IMR-90 (cell line): ENCODE measurements around the gene SLC13A1. TPM values are rescaled to one million over a fixed set of nuclear protein-coding genes. Genes with fewer than 3 reads are reported as not detected.

Experiments used
- ATAC-seq: fragments of 200-7000 bp; cut with Tn5 transposase; 2 replicates; pipeline ENCODE4 v1.9.1; 2020; ENCODE audit warnings: low read depth, mild to moderate bottlenecking, moderate library complexity
- BruUV-seq: library from RNA; stranded (reverse); fragments of 400-500 nt; replicated peaks from 2 replicates; lab custom pipeline; 2021; lab: Mats Ljungman, UMichigan
- CTCF ChIA-PET: fragments of 300-600 bp; formaldehyde crosslinking; extraction: SDS; loops from one replicate; lab custom pipeline; 2021; ENCODE audit warnings: antibody characterized with exemption; lab: Yijun Ruan, JAX
- POLR2A ChIA-PET: fragments of 300-600 bp; sonication (Branson Sonifier 250); formaldehyde crosslinking; loops from one replicate; lab custom pipeline; 2022; ENCODE audit warnings: antibody characterized with exemption; ENCODE audit not compliant: unreplicated experiment; lab: Charles Lee
- DNase-seq: peaks from one replicate; pipeline ENCODE4 v3.0.0; 2013
- H2AFZ ChIP-seq: replicated peaks from 2 replicates; pipeline ENCODE3; 2013; ENCODE audit warnings: low read length, mild to moderate bottlenecking; ENCODE audit not compliant: poor library complexity
- H2AK5ac ChIP-seq: 2 replicates; pipeline ENCODE4 v1.6.1; 2013; ENCODE audit warnings: low read depth, low read length, inconsistent platforms
- H2AK9ac ChIP-seq: replicated peaks from 2 replicates; pipeline ENCODE3; 2013; ENCODE audit warnings: mild to moderate bottlenecking, low read depth, low read length, moderate library complexity; ENCODE audit not compliant: poor library complexity
- H2BK120ac ChIP-seq: 2 replicates; pipeline ENCODE4 v1.6.1; 2013; ENCODE audit warnings: low read depth, low read length, inconsistent platforms
- H2BK15ac ChIP-seq: 3 replicates; pipeline ENCODE4 v1.6.1; 2013; ENCODE audit warnings: low read depth, low read length, inconsistent platforms
- H2BK20ac ChIP-seq: 2 replicates; pipeline ENCODE4 v1.6.1; 2013; ENCODE audit warnings: low read depth, mild to moderate bottlenecking, inconsistent platforms, low read length, moderate library complexity
- H2BK5ac ChIP-seq: 2 replicates; pipeline ENCODE4 v1.6.1; 2013; ENCODE audit warnings: mild to moderate bottlenecking, low read depth, low read length, inconsistent platforms; ENCODE audit not compliant: poor library complexity, severe bottlenecking
- H3K14ac ChIP-seq: replicated peaks from 2 replicates; pipeline ENCODE4 v1.6.1; 2013; ENCODE audit warnings: low read depth, low read length, inconsistent platforms
- H3K18ac ChIP-seq: 2 replicates; pipeline ENCODE4 v1.6.1; 2013; ENCODE audit warnings: low read depth, low read length, control low read depth
- H3K23ac ChIP-seq: 2 replicates; pipeline ENCODE4 v1.6.1; 2013; ENCODE audit warnings: low read depth, low read length, inconsistent platforms
- H3K27ac ChIP-seq: 2 replicates; pipeline ENCODE4 v1.5.1; 2013; ENCODE audit warnings: mild to moderate bottlenecking, control low read depth, low read length; ENCODE audit not compliant: insufficient read depth
- H3K27me3 ChIP-seq: 2 replicates; pipeline ENCODE4 v1.6.1; 2013; ENCODE audit warnings: low read length; ENCODE audit not compliant: control insufficient read depth, insufficient read depth
- H3K36me3 ChIP-seq: 2 replicates; pipeline ENCODE4 v1.6.1; 2013; ENCODE audit warnings: low read length, mixed read lengths; ENCODE audit not compliant: control insufficient read depth, insufficient read depth
- H3K4ac ChIP-seq: 2 replicates; pipeline ENCODE4 v1.6.1; 2013; ENCODE audit warnings: low read depth, low read length, inconsistent platforms
- H3K4me1 ChIP-seq: 2 replicates; pipeline ENCODE4 v1.6.1; 2013; ENCODE audit warnings: low read length, mixed read lengths; ENCODE audit not compliant: control insufficient read depth, insufficient read depth
- H3K4me2 ChIP-seq: 2 replicates; pipeline ENCODE4 v1.6.1; 2013; ENCODE audit warnings: low read depth, mild to moderate bottlenecking, control low read depth, low read length, moderate library complexity
- H3K4me3 ChIP-seq: 2 replicates; pipeline ENCODE4 v1.5.1; 2013; ENCODE audit warnings: low read depth, mild to moderate bottlenecking, control low read depth, low read length, moderate library complexity; ENCODE audit not compliant: insufficient read depth
- H3K56ac ChIP-seq: 2 replicates; pipeline ENCODE4 v1.6.1; 2013; ENCODE audit warnings: low read length, inconsistent platforms; ENCODE audit not compliant: insufficient read depth; ENCODE audit errors: extremely low read depth
- H3K79me1 ChIP-seq, 2 experiments: 2 replicates each; pipeline ENCODE4 v1.6.1; 2013; ENCODE audit warnings: low read length in 2 of 2, inconsistent platforms in 1 of 2, low read depth in 1 of 2
- H3K9ac ChIP-seq: 2 replicates; pipeline ENCODE4 v1.6.1; 2013; ENCODE audit warnings: low read depth, low read length, control low read depth
- H3K9me1 ChIP-seq: 2 replicates; pipeline ENCODE4 v1.6.1; 2013; ENCODE audit warnings: low read length, inconsistent platforms; ENCODE audit not compliant: insufficient read depth
- H3K9me3 ChIP-seq: 2 replicates; pipeline ENCODE4 v1.6.1; 2013; ENCODE audit warnings: low read length; ENCODE audit not compliant: control insufficient read depth, insufficient read depth
- H4K20me1 ChIP-seq: 2 replicates; pipeline ENCODE4 v1.6.1; 2013; ENCODE audit warnings: low read length, inconsistent platforms; ENCODE audit not compliant: insufficient read depth
- H4K5ac ChIP-seq: 2 replicates; pipeline ENCODE4 v1.6.1; 2013; ENCODE audit warnings: mild to moderate bottlenecking, low read depth, low read length, control low read depth
- H4K8ac ChIP-seq, 2 experiments: 2 replicates each; pipeline ENCODE4 v1.6.1; 2013; ENCODE audit warnings: low read depth in 2 of 2, low read length in 2 of 2, control low read depth in 1 of 2, inconsistent platforms in 1 of 2
- H4K91ac ChIP-seq: 2 replicates; pipeline ENCODE4 v1.6.1; 2013; ENCODE audit warnings: low read depth, low read length, inconsistent platforms; ENCODE audit not compliant: insufficient read depth
- FOS ChIP-seq: fragments of 150-350 bp; IDR thresholded peaks from 2 replicates; pipeline ENCODE4 v1.6.1; 2016; ENCODE audit warnings: low read depth, low read length
- MAFK ChIP-seq: IDR thresholded peaks from 2 replicates; pipeline ENCODE4 v1.6.1; 2012; ENCODE audit warnings: low read depth, low read length, improper control_type of control experiment
- MXI1 ChIP-seq: IDR thresholded peaks from 2 replicates; pipeline ENCODE4 v1.6.1; 2012; ENCODE audit warnings: low read depth, mild to moderate bottlenecking, low read length, moderate library complexity, borderline replicate concordance
- WGBS, 2 experiments: methylation state at CpG; one replicate each; pipeline versions ENCODE4 v1.1.5 to v1.1.7; 2013; ENCODE audit warnings: missing lambda C conversion rate in 2 of 2; ENCODE audit not compliant: insufficient read length in 1 of 2; ENCODE audit errors: extremely low coverage in 2 of 2; 5-methylcytosine and 5-hydroxymethylcytosine counted together
- dilution Hi-C: fragments of 300-500 bp; cut with HindIII; formaldehyde crosslinking; loops from one replicate; pipeline ENCODE4 v1.14.3; 2018; ENCODE audit warnings: low sequenced_read_pairs; ENCODE audit not compliant: unreplicated experiment
- in situ Hi-C: fragments of 300-500 bp; cut with MboI; formaldehyde crosslinking; loops from 3 replicates; pipeline ENCODE4 v1.14.3; 2019; ENCODE audit warnings: low sequenced_read_pairs, inconsistent platforms, mixed read lengths
- intact Hi-C: fragments of 100-400 bp; cut with micrococcal nuclease; formaldehyde crosslinking; loops from 2 replicates; pipeline ENCODE4 v1.10.0; 2022
- polyA plus RNA-seq, 3 experiments: library from polyadenylated mRNA; depleted of rRNA; stranded (reverse); fragments of >200 nt; gene quantifications; 2 replicates each; pipeline ENCODE4 v1.2.3, GENCODE V29; 2012; ENCODE audit warnings: low replicate concordance in 1 of 3
- total RNA-seq: library from RNA; depleted of rRNA; stranded (reverse); fragments of >200 nt; gene quantifications from 2 replicates; pipeline ENCODE4 v1.2.3, GENCODE V29; 2012

The SLC13A1 gene
- total and polyA plus RNA-seq, 2 of the 4 experiments (the other 2 are of a cell fraction) = not detected

DNA sequence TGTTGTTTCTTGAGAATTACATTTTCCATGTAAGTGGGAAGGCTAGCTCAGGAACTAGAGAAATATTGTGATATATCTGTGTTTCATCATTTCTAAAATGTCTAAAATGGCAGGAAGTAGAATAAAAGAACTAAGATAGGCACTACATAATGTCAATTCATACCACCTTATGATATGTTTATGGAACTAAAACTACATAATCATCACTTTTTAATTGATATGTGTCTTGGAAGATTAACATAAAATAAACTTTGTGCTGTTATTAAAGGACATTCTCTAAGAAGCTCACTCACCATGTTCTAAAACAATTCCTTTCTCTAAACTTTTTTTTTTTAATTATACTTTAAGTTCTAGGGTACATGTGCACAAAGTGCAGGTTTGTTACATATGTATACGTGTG, 120.7 kb downstream of the SLC13A1 start:
- POLR2A ChIA-PET = no interaction called here

More for the DNA sequence above, 120.7 kb downstream of the SLC13A1 start:
- BruUV-seq = no TSS peak
- no peaks in the 10 kb centered on the region for H3K9me1 ChIP-seq
- H2AFZ ChIP-seq = no peak overlapping the region
- no peak overlapping the region for H3K4me2 ChIP-seq
- ATAC-seq (no peak), DNase-seq (no peak)
- H3K56ac ChIP-seq = no peak overlapping the region
- H3K79me1 ChIP-seq = no peaks in the 10 kb centered on the region
- no peaks in the 10 kb centered on the region for H4K20me1 ChIP-seq
- no peak overlapping the region for H2AK9ac ChIP-seq
- CTCF ChIA-PET = no interaction called here
- H2BK20ac ChIP-seq = no peak overlapping the region
- dilution Hi-C loops = no loop called here
- no peak overlapping the region for H3K14ac ChIP-seq
- no peaks in the 10 kb centered on the region for H3K27me3 ChIP-seq
- no peak for TF ChIP-seq MXI1
- TF ChIP-seq FOS = no peak
- no peak for TF ChIP-seq MAFK
- intact Hi-C loops = no loop called here
- no peak overlapping the region for H3K9ac ChIP-seq
- no peak overlapping the region for H4K5ac ChIP-seq
- H3K23ac ChIP-seq = no peak overlapping the region
- no peaks in the 10 kb centered on the region for H3K9me3 ChIP-seq
- H3K36me3 ChIP-seq = no peaks in the 10 kb centered on the region
- H2AK5ac ChIP-seq = no peak overlapping the region
- no peak overlapping the region for H3K27ac ChIP-seq
- H4K8ac ChIP-seq = no peak overlapping the region
- no peak overlapping the region for H4K91ac ChIP-seq
- no peak overlapping the region for H2BK5ac ChIP-seq
- no peaks in the 10 kb centered on the region for H3K4me1 ChIP-seq
- H2BK120ac ChIP-seq = no peak overlapping the region
- H2BK15ac ChIP-seq = no peak overlapping the region
- H3K18ac ChIP-seq = no peak overlapping the region
- WGBS, 2 experiments = no CpG with 5 or more reads among the region's 1 CpG
- in situ Hi-C loops = no loop called here
- no peak overlapping the region for H3K4me3 ChIP-seq
- H3K4ac ChIP-seq = no peak overlapping the region
